ENCODE data around the gene TIMP3. TPM values are rescaled to one million over a fixed set of nuclear protein-coding genes. Genes with fewer than 3 reads are reported as not detected.

The TIMP3 gene
- total RNA-seq, 1 experiment from 2014 or later, result 0.87 TPM

- no peaks in the 10 kb centered on the region; the same call in 1 of the 2 replicates for H3K4me1 ChIP-seq (ENCODE audit: insufficient read depth, low read length)
- Mint-ChIP-seq H3K27me3 (ENCODE audit: low read depth) (peaks cover 2% of the 10 kb centered on the region; the same call in 1 of the 2 replicates), H3K4me1 (peaks cover 26 to 35% of the 10 kb centered on the region in 2 experiments), H3K9me3 (no peaks in the 10 kb centered on the region), H3K27ac (peak overlapping the region in 1 of 3 experiments; percentile 83; a peak in 2 of 7 replicates), H3K36me3 (ENCODE audit: insufficient read depth in 1 of 3, low read depth in 3 of 3) (peaks cover 0 to 8% (median 1%) of the 10 kb centered on the region in 3 experiments; a peak in 3 of 7 replicates), H3K4me3 (no peak overlapping the region)
- H2BK12ac ChIP-seq (ENCODE audit: insufficient read length, low read depth, low read length), result no peak overlapping the region
- no peak overlapping the region for H3T11ph ChIP-seq (ENCODE audit: low read length)
- H3K27ac ChIP-seq (ENCODE audit: insufficient read length, low read depth, low read length), result no peak overlapping the region
- no CpG with 5 or more reads among the region's 10 CpGs for WGBS (ENCODE audit: extremely low coverage, insufficient read length, low lambda C conversion rate)
- no peak overlapping the region for H3K9ac ChIP-seq (ENCODE audit: extremely low read depth, insufficient read length, low read length)
- no peak overlapping the region for H2BK20ac ChIP-seq (ENCODE audit: low read depth, low read length, poor library complexity, severe bottlenecking)
- H2AFZ ChIP-seq (ENCODE audit: low read length), result no peak overlapping the region
- no peak overlapping the region for H2BK15ac ChIP-seq (ENCODE audit: low read depth, low read length)
- no peak overlapping the region for H4K91ac ChIP-seq (ENCODE audit: insufficient read length, low read depth, low read length)
- peaks cover 2% of the 10 kb centered on the region for H4K20me1 ChIP-seq (ENCODE audit: control insufficient read depth, insufficient read depth, insufficient read length)
- H4K5ac ChIP-seq (ENCODE audit: insufficient read length, low read depth, low read length), result no peak overlapping the region
- no peaks in the 10 kb centered on the region for H3K27me3 ChIP-seq (ENCODE audit: insufficient read depth, low read length)
- no peak overlapping the region for H2AK5ac ChIP-seq (ENCODE audit: insufficient read length, low read length)
- no peaks in the 10 kb centered on the region for H3K79me2 ChIP-seq (ENCODE audit: insufficient read depth, low read length)
- no peak overlapping the region for H3K4me2 ChIP-seq (ENCODE audit: insufficient read depth, insufficient read length, low read length)
- no peak for DNase-seq
- no peak overlapping the region for H4K8ac ChIP-seq (replicated peaks; ENCODE audit: insufficient read length, low read depth, low read length)
- no peak overlapping the region for H3K23ac ChIP-seq (ENCODE audit: insufficient read length, low read depth, low read length)
- H3K14ac ChIP-seq (ENCODE audit: insufficient read depth, low read length), result no peak overlapping the region
- no peak overlapping the region for H3K56ac ChIP-seq (ENCODE audit: insufficient read length, low read depth, low read length)
- no peaks in the 10 kb centered on the region for H3K79me1 ChIP-seq (ENCODE audit: insufficient read depth, low read depth, low read length, poor library complexity, severe bottlenecking)
- no peak overlapping the region for H2BK120ac ChIP-seq (ENCODE audit: low read depth, low read length, poor library complexity, severe bottlenecking)
- H3K18ac ChIP-seq (ENCODE audit: insufficient read length, low read depth, low read length), result no peak overlapping the region
- H3K9me3 ChIP-seq (ENCODE audit: control insufficient read depth, low read depth, low read length), result no peaks in the 10 kb centered on the region
- TF ChIP-seq, protein P1, sequence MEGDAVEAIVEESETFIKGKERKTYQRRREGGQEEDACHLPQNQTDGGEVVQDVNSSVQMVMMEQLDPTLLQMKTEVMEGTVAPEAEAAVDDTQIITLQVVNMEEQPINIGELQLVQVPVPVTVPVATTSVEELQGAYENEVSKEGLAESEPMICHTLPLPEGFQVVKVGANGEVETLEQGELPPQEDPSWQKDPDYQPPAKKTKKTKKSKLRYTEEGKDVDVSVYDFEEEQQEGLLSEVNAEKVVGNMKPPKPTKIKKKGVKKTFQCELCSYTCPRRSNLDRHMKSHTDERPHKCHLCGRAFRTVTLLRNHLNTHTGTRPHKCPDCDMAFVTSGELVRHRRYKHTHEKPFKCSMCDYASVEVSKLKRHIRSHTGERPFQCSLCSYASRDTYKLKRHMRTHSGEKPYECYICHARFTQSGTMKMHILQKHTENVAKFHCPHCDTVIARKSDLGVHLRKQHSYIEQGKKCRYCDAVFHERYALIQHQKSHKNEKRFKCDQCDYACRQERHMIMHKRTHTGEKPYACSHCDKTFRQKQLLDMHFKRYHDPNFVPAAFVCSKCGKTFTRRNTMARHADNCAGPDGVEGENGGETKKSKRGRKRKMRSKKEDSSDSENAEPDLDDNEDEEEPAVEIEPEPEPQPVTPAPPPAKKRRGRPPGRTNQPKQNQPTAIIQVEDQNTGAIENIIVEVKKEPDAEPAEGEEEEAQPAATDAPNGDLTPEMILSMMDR (conservative IDR thresholded peaks at IDR 0.05), result no peak
- no peak overlapping the region for H3K4ac ChIP-seq (ENCODE audit: low read depth, low read length)
- H2BK5ac ChIP-seq (ENCODE audit: insufficient read length, low read length), result no peak overlapping the region
- H3K23me2 ChIP-seq (ENCODE audit: insufficient read length, low read depth, low read length, poor library complexity, severe bottlenecking), result no peaks in the 10 kb centered on the region
These were observed 27.9 kb downstream of the TIMP3 start for GRCh38 chr22:32829451-32829851.
